IMR-90 (cell line): ENCODE data around the gene CASTOR1. TPM values are rescaled to one million over a fixed set of nuclear protein-coding genes. Genes with fewer than 3 reads are reported as not detected.

Experiments
- ATAC-seq: fragments of 200-7000 bp; cut with Tn5 transposase; 2 replicates; pipeline ENCODE4 v1.9.1; 2020; ENCODE audit warnings: low read depth, mild to moderate bottlenecking, moderate library complexity
- BruUV-seq: library from RNA; stranded (reverse); fragments of 400-500 nt; replicated peaks from 2 replicates; lab custom pipeline; 2021; lab: Mats Ljungman, UMichigan
- CTCF ChIA-PET: fragments of 300-600 bp; formaldehyde crosslinking; extraction: SDS; loops from one replicate; lab custom pipeline; 2021; ENCODE audit warnings: antibody characterized with exemption; lab: Yijun Ruan, JAX
- POLR2A ChIA-PET: fragments of 300-600 bp; sonication (Branson Sonifier 250); formaldehyde crosslinking; loops from one replicate; lab custom pipeline; 2022; ENCODE audit warnings: antibody characterized with exemption; ENCODE audit not compliant: unreplicated experiment; lab: Charles Lee
- DNase-seq: peaks from one replicate; pipeline ENCODE4 v3.0.0; 2013
- H2AFZ ChIP-seq: replicated peaks from 2 replicates; pipeline ENCODE3; 2013; ENCODE audit warnings: low read length, mild to moderate bottlenecking; ENCODE audit not compliant: poor library complexity
- H2AK5ac ChIP-seq: 2 replicates; pipeline ENCODE4 v1.6.1; 2013; ENCODE audit warnings: low read depth, low read length, inconsistent platforms
- H2AK9ac ChIP-seq: replicated peaks from 2 replicates; pipeline ENCODE3; 2013; ENCODE audit warnings: mild to moderate bottlenecking, low read depth, low read length, moderate library complexity; ENCODE audit not compliant: poor library complexity
- H2BK120ac ChIP-seq: 2 replicates; pipeline ENCODE4 v1.6.1; 2013; ENCODE audit warnings: low read depth, low read length, inconsistent platforms
- H2BK15ac ChIP-seq: 3 replicates; pipeline ENCODE4 v1.6.1; 2013; ENCODE audit warnings: low read depth, low read length, inconsistent platforms
- H2BK20ac ChIP-seq: 2 replicates; pipeline ENCODE4 v1.6.1; 2013; ENCODE audit warnings: low read depth, mild to moderate bottlenecking, inconsistent platforms, low read length, moderate library complexity
- H2BK5ac ChIP-seq: 2 replicates; pipeline ENCODE4 v1.6.1; 2013; ENCODE audit warnings: mild to moderate bottlenecking, low read depth, low read length, inconsistent platforms; ENCODE audit not compliant: poor library complexity, severe bottlenecking
- H3K14ac ChIP-seq: replicated peaks from 2 replicates; pipeline ENCODE4 v1.6.1; 2013; ENCODE audit warnings: low read depth, low read length, inconsistent platforms
- H3K18ac ChIP-seq: 2 replicates; pipeline ENCODE4 v1.6.1; 2013; ENCODE audit warnings: low read depth, low read length, control low read depth
- H3K23ac ChIP-seq: 2 replicates; pipeline ENCODE4 v1.6.1; 2013; ENCODE audit warnings: low read depth, low read length, inconsistent platforms
- H3K27ac ChIP-seq: 2 replicates; pipeline ENCODE4 v1.5.1; 2013; ENCODE audit warnings: mild to moderate bottlenecking, control low read depth, low read length; ENCODE audit not compliant: insufficient read depth
- H3K27me3 ChIP-seq: 2 replicates; pipeline ENCODE4 v1.6.1; 2013; ENCODE audit warnings: low read length; ENCODE audit not compliant: control insufficient read depth, insufficient read depth
- H3K36me3 ChIP-seq: 2 replicates; pipeline ENCODE4 v1.6.1; 2013; ENCODE audit warnings: low read length, mixed read lengths; ENCODE audit not compliant: control insufficient read depth, insufficient read depth
- H3K4ac ChIP-seq: 2 replicates; pipeline ENCODE4 v1.6.1; 2013; ENCODE audit warnings: low read depth, low read length, inconsistent platforms
- H3K4me1 ChIP-seq: 2 replicates; pipeline ENCODE4 v1.6.1; 2013; ENCODE audit warnings: low read length, mixed read lengths; ENCODE audit not compliant: control insufficient read depth, insufficient read depth
- H3K4me2 ChIP-seq: 2 replicates; pipeline ENCODE4 v1.6.1; 2013; ENCODE audit warnings: low read depth, mild to moderate bottlenecking, control low read depth, low read length, moderate library complexity
- H3K4me3 ChIP-seq: 2 replicates; pipeline ENCODE4 v1.5.1; 2013; ENCODE audit warnings: low read depth, mild to moderate bottlenecking, control low read depth, low read length, moderate library complexity; ENCODE audit not compliant: insufficient read depth
- H3K56ac ChIP-seq: 2 replicates; pipeline ENCODE4 v1.6.1; 2013; ENCODE audit warnings: low read length, inconsistent platforms; ENCODE audit not compliant: insufficient read depth; ENCODE audit errors: extremely low read depth
- H3K79me1 ChIP-seq, 2 experiments: 2 replicates each; pipeline ENCODE4 v1.6.1; 2013; ENCODE audit warnings: low read length in 2 of 2, inconsistent platforms in 1 of 2, low read depth in 1 of 2
- H3K9ac ChIP-seq: 2 replicates; pipeline ENCODE4 v1.6.1; 2013; ENCODE audit warnings: low read depth, low read length, control low read depth
- H3K9me1 ChIP-seq: 2 replicates; pipeline ENCODE4 v1.6.1; 2013; ENCODE audit warnings: low read length, inconsistent platforms; ENCODE audit not compliant: insufficient read depth
- H3K9me3 ChIP-seq: 2 replicates; pipeline ENCODE4 v1.6.1; 2013; ENCODE audit warnings: low read length; ENCODE audit not compliant: control insufficient read depth, insufficient read depth
- H4K20me1 ChIP-seq: 2 replicates; pipeline ENCODE4 v1.6.1; 2013; ENCODE audit warnings: low read length, inconsistent platforms; ENCODE audit not compliant: insufficient read depth
- H4K5ac ChIP-seq: 2 replicates; pipeline ENCODE4 v1.6.1; 2013; ENCODE audit warnings: mild to moderate bottlenecking, low read depth, low read length, control low read depth
- H4K8ac ChIP-seq, 2 experiments: 2 replicates each; pipeline ENCODE4 v1.6.1; 2013; ENCODE audit warnings: low read depth in 2 of 2, low read length in 2 of 2, control low read depth in 1 of 2, inconsistent platforms in 1 of 2
- H4K91ac ChIP-seq: 2 replicates; pipeline ENCODE4 v1.6.1; 2013; ENCODE audit warnings: low read depth, low read length, inconsistent platforms; ENCODE audit not compliant: insufficient read depth
- CHD1 ChIP-seq: IDR thresholded peaks from 2 replicates; pipeline ENCODE4 v1.6.1; 2012; ENCODE audit warnings: low read depth, low read length, improper control_type of control experiment
- POLR2A ChIP-seq: IDR thresholded peaks from 2 replicates; pipeline ENCODE4 v1.6.1; 2012; ENCODE audit warnings: mild to moderate bottlenecking, low read depth, low read length
- RAD21 ChIP-seq: IDR thresholded peaks from 2 replicates; pipeline ENCODE4 v1.6.1; 2012; ENCODE audit warnings: low read length, improper control_type of control experiment
- RFX5 ChIP-seq: IDR thresholded peaks from 2 replicates; pipeline ENCODE4 v1.8.0; 2012; ENCODE audit warnings: low read depth, mild to moderate bottlenecking, low read length, moderate library complexity
- WGBS, 2 experiments: methylation state at CpG; one replicate each; pipeline versions ENCODE4 v1.1.5 to v1.1.7; 2013; ENCODE audit warnings: missing lambda C conversion rate in 2 of 2; ENCODE audit not compliant: insufficient read length in 1 of 2; ENCODE audit errors: extremely low coverage in 2 of 2; 5-methylcytosine and 5-hydroxymethylcytosine counted together
- dilution Hi-C: fragments of 300-500 bp; cut with HindIII; formaldehyde crosslinking; loops from one replicate; pipeline ENCODE4 v1.14.3; 2018; ENCODE audit warnings: low sequenced_read_pairs; ENCODE audit not compliant: unreplicated experiment
- in situ Hi-C: fragments of 300-500 bp; cut with MboI; formaldehyde crosslinking; loops from 3 replicates; pipeline ENCODE4 v1.14.3; 2019; ENCODE audit warnings: low sequenced_read_pairs, inconsistent platforms, mixed read lengths
- intact Hi-C: fragments of 100-400 bp; cut with micrococcal nuclease; formaldehyde crosslinking; loops from 2 replicates; pipeline ENCODE4 v1.10.0; 2022
- polyA plus RNA-seq, 3 experiments: library from polyadenylated mRNA; depleted of rRNA; stranded (reverse); fragments of >200 nt; gene quantifications; 2 replicates each; pipeline ENCODE4 v1.2.3, GENCODE V29; 2012; ENCODE audit warnings: low replicate concordance in 1 of 3
- total RNA-seq: library from RNA; depleted of rRNA; stranded (reverse); fragments of >200 nt; gene quantifications from 2 replicates; pipeline ENCODE4 v1.2.3, GENCODE V29; 2012
- TF ChIP-seq, protein P1 (sequence below): fragments of 150-350 bp; IDR thresholded peaks from 2 replicates; pipeline ENCODE4 v1.6.1; 2017; ENCODE audit warnings: mild to moderate bottlenecking, antibody characterized with exemption, low read length, low read depth
- TF ChIP-seq, protein P2 (sequence below): fragments of 150-350 bp; IDR thresholded peaks from 2 replicates; pipeline ENCODE4 v1.6.1; 2016; ENCODE audit warnings: low read depth, mild to moderate bottlenecking, low read length, moderate library complexity, borderline replicate concordance

CASTOR1 gene
- total and polyA plus RNA-seq, 2 of the 4 experiments (the other 2 are of a cell fraction), result 10.6 to 23.5 TPM

DNA sequence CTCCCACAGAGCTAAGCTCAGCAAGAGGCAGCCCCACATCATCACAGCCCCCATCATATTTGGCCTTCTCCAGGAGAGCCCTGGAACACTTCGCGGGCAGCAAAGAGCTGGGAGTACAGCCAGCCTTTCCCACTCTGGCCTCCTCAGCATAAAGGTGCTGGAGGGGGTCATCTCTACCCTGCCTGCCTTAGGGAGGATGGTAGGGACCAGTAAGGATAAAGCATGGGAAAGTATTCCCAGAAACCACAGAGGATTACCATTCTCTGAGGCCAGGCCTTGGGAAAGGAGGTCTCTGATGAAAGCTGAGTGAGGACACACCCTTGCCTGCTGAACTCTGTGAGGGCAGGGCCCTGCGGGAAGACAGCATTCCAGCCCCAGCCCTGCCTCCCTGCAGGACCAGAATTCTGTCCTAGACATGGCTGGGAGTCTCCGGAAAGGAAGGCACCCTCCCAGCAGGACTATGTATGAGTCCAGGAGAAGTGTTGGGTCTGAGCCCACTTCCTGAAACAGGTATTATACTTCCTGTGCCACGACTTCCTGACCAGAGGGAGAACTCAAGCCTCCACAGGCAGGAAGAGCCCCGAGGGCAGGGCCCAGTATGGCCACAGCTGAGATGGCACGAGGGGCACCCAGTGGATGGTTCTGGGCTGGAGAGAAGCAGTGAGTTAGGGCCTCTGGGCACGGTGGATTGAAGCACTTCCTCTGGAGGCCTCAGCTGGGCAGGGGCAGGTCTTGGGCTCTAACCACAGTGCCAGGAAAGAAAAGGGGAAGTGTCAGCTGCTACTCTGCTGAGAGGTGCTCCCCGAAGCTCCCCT is 12.9 kb upstream of the CASTOR1 start:
- DNase-seq (peak; percentile 59), ATAC-seq (peak; percentile 68)
- Histone ChIP-seq H3K18ac (no peak overlapping the region), H3K27me3 (no peaks in the 10 kb centered on the region), H3K9me1 (peaks cover 20% of the 10 kb centered on the region), H3K4me3 (no peak overlapping the region), H4K20me1 (peaks cover 45% of the 10 kb centered on the region), H3K4me1 (peaks cover 13% of the 10 kb centered on the region), H3K4me2 (no peak overlapping the region), H3K4ac (no peak overlapping the region), H2BK5ac (no peak overlapping the region), H3K23ac (no peak overlapping the region), H3K27ac (no peak overlapping the region), H2AK9ac (no peak overlapping the region), H3K79me1 (peaks cover 62 to 68% of the 10 kb centered on the region in 2 experiments), H3K9me3 (no peaks in the 10 kb centered on the region), H2BK120ac (no peak overlapping the region), H2BK15ac (no peak overlapping the region), H4K5ac (no peak overlapping the region), H3K9ac (no peak overlapping the region), H3K56ac (no peak overlapping the region), H4K8ac (no peak overlapping the region), H3K36me3 (peaks cover 56% of the 10 kb centered on the region), H3K14ac (no peak overlapping the region), H2BK20ac (no peak overlapping the region), H2AK5ac (no peak overlapping the region), H2AFZ (no peak overlapping the region), H4K91ac (no peak overlapping the region)
- POLR2A ChIA-PET, result no interaction called here
- in situ Hi-C loops, result no loop called here
- BruUV-seq, result no TSS peak
- dilution Hi-C loops, result no loop called here
- CTCF ChIA-PET, result no interaction called here
- TF ChIP-seq, protein P1, sequence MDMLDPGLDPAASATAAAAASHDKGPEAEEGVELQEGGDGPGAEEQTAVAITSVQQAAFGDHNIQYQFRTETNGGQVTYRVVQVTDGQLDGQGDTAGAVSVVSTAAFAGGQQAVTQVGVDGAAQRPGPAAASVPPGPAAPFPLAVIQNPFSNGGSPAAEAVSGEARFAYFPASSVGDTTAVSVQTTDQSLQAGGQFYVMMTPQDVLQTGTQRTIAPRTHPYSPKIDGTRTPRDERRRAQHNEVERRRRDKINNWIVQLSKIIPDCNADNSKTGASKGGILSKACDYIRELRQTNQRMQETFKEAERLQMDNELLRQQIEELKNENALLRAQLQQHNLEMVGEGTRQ, result no peak
- TF ChIP-seq RFX5 (no peak), POLR2A (no peak), RAD21 (no peak), CHD1 (no peak)
- TF ChIP-seq, protein P2, sequence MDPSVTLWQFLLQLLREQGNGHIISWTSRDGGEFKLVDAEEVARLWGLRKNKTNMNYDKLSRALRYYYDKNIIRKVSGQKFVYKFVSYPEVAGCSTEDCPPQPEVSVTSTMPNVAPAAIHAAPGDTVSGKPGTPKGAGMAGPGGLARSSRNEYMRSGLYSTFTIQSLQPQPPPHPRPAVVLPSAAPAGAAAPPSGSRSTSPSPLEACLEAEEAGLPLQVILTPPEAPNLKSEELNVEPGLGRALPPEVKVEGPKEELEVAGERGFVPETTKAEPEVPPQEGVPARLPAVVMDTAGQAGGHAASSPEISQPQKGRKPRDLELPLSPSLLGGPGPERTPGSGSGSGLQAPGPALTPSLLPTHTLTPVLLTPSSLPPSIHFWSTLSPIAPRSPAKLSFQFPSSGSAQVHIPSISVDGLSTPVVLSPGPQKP, result no peak
- intact Hi-C loops, result no loop called here
- no CpG with 5 or more reads among the region's 9 CpGs for WGBS, 2 experiments
